ENCODE results near the gene TBL2.

DNA sequence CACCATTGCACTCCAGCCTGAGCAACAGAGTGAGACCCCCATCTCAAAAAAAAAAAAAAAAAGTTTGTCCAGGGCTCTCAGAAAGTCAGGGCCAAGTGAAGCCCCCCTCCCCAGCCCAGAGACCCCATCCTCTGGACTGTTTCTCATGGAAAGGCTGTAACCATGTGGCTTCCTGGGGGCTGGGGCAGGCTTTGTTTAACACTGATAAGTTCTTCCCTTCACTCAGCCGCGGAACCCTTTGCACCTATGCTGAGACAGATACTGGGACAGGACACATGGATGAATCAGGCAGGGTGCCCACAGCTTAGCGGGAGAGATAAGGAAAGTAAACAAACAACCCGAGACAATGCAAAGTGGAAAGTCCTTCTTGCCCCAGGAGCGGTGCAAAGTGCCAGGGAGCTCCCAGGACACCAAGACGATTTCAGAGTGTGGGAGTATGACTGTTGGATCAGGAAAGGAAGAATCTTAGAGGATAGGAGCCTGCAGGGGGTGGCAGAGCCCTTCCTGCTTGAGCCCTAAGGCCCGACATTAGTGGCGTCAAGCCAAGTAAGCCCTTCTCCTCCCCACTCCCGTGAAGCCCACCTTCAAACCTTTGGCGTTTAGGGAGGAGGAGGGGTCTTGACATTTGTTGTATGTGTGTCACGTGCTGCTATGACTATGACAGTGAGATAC, 34.4 kb upstream of the TBL2 start:
- TF ChIP-seq, protein P1, sequence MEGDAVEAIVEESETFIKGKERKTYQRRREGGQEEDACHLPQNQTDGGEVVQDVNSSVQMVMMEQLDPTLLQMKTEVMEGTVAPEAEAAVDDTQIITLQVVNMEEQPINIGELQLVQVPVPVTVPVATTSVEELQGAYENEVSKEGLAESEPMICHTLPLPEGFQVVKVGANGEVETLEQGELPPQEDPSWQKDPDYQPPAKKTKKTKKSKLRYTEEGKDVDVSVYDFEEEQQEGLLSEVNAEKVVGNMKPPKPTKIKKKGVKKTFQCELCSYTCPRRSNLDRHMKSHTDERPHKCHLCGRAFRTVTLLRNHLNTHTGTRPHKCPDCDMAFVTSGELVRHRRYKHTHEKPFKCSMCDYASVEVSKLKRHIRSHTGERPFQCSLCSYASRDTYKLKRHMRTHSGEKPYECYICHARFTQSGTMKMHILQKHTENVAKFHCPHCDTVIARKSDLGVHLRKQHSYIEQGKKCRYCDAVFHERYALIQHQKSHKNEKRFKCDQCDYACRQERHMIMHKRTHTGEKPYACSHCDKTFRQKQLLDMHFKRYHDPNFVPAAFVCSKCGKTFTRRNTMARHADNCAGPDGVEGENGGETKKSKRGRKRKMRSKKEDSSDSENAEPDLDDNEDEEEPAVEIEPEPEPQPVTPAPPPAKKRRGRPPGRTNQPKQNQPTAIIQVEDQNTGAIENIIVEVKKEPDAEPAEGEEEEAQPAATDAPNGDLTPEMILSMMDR (IDR thresholded peaks at IDR 0.05), result no peak
- TF ChIP-seq EZH2 (IDR thresholded peaks at IDR 0.05; ENCODE audit: borderline replicate concordance, insufficient read depth, low read depth, low read length, poor library complexity, severe bottlenecking), result no peak
